ENCODE data around the gene RGMA.
A peak's percentile ranks its signal among the peaks of the same experiment; 100 is the strongest.

Gene RGMA

GRCh38 chr15:93089727-93090305 is 805 bp upstream of the RGMA start:
- peak; percentile 30 for DNase-seq

GRCh38 chr15:93088200-93088980 is 621 bp downstream of the RGMA start:
- DNase-seq, result peak; percentile 59

- peak; percentile 81 for DNase-seq
These were observed 1.2 kb downstream of the RGMA start for GRCh38 chr15:93087825-93088199.

GRCh38 chr15:93086791-93087190 is 2.2 kb downstream of the RGMA start:
- DNase-seq, result no peak

DNA sequence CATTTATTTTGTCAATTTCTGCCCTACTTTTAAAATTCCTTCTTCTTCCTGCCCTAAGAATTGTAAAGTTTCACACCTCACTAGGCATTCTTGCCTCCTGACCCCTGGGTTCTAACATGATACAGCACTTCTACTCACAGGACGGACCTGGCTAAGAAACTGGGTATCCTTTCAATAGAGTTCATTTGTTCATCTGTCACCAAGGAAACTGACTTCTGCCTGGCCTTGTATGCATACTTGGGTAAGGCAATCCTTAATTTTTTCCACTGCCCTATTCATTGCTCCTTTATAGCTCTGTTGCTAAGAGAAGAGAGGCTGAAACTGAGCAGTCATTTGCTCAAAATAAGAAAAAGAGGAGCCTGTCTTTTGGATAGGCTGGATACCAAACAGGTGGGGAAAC is 3.3 kb downstream of the RGMA start:
- no peak for DNase-seq

GRCh38 chr15:93082861-93083260 is 6.2 kb downstream of the RGMA start:
- DNase-seq, result no peak

DNA sequence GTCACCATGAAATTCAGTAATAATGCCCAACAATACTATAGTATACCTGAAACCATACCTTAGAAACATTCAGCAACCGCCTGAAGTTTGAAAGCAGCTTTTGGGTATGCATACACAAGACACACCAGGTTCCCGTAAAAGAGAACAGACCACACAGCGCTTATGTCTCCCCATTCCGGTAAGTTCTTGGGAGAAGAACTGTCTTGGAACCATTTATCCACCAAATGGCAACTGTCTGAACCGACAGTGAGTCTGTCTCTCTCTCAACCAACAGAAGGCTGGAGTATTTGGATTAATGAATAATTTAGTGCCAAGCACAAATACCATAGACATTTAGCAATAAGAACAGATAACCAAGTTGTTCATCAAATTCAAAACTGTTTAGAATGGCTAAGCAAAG is 7.6 kb downstream of the RGMA start:
- no peak for DNase-seq

- no peak for DNase-seq
These were observed 8.6 kb downstream of the RGMA start for GRCh38 chr15:93080451-93080850.

DNA sequence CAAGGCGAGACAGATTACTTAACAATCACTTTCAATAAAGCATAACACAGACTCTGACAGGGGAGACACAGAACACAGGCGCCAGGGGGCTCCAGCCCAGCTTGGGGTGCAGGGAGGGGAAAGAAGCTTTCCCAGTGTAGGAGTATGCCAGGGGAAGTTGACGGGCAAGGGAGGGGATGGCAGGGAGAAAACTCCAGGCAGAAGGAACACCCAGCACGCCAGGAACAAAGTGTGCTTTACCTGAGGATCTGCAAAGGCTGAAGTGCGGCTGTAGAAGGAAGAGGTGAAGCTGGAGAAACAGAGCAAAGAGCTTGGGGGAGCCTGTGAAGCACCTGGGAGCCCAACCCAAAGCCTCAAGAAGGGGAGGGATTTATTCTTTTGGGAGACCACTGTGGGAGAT is 12.1 kb downstream of the RGMA start:
- DNase-seq, result no peak

DNA sequence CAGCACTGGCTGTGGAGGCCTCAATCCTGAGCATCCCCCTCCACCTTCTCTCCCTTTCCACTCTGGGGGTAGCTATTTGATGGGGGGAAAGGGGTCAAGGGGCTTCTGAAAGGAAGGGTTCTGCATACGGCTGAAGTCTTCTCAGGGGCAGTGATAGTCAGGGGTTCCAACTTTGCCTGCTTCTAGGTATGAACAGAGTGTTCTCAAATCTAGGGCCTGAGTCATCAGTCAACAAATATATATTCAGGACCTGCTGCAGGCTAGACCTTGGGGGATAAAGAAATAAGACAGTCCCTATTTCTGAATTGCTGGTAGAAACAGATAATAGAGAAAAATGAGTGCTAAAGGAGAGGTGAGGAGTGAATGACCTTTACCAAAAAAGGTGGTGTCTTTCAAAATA is 12.8 kb downstream of the RGMA start:
- no peak for DNase-seq

GRCh38 chr15:93074599-93074998 is 14.4 kb downstream of the RGMA start:
- no peak for DNase-seq

- peak; percentile 69 for DNase-seq
These were observed 15.5 kb downstream of the RGMA start for GRCh38 chr15:93073465-93073952.

DNA sequence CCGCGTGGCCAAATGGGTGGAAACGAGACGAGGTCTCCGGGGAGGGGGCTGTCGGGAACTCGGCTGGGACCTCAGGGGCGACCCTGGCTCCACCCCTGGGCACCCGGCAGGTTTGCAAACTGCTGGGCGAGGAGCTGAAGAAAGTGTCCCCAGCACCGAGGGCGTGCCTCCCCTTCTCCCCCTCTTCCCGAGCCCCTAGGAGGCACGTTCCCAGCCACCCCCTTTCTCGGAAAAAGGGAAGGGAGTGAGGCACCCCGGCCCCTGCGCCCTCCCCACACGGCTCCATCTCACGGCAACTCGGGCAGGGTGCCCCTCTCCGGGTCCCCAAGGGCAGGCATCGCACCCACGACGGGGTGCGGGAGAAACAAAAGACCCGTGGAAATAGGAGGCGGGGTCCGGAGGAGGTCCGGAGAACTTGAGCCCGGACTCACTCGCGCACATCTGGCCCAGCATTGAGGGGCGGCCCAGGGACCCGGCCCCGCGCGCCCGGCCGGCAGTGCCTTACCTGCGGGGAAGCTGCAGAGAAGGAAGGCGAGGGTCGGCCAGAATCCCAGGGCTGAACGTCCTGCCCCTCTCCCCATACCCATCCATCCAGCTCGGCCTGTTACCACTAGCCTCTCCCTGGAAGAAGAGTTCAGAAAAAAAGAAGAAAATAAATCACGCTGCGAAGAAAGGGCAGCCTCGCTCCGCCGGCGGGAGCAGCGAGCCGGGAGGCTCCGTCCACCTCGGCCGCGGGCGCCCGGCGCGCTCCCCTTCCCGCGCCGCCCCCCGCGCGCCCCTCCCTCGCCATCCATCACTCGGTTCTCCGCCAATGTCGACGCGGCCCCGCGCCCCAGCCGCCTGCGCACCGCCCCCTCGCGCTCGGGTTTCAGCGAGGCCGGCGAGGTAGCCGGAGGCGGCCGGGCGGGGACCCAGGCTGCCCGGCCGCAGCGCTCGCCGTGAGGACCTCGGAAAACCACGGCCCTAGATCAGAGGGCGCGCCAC is 16.3 kb downstream of the RGMA start:
- peak; percentile 78 for DNase-seq

GRCh38 chr15:93072011-93072410 is 17.0 kb downstream of the RGMA start:
- no peak for DNase-seq

DNA sequence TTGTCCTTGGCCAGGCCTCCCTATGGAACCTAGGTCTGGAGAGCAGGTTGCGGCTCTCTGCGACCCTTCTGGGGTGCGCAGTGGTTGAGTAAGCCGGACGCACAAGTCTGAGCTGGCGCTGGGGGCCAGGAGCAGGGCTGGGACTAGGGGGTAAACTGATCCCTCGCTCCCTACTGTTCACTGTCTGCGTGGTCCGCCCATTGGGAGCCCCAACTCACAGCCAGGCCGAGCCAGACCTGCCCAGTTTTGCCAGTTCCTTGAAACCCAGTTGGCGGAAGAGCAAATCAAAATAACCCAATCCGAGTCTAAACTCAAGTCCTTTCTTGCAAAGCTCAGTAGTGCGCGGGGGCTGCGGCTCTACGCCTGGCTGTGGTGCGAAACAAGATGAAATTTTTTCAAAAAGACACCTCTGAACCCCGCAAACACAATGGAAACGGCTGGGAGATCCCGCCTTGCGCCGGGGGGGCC is 17.5 kb downstream of the RGMA start:
- DNase-seq, result no peak

DNA sequence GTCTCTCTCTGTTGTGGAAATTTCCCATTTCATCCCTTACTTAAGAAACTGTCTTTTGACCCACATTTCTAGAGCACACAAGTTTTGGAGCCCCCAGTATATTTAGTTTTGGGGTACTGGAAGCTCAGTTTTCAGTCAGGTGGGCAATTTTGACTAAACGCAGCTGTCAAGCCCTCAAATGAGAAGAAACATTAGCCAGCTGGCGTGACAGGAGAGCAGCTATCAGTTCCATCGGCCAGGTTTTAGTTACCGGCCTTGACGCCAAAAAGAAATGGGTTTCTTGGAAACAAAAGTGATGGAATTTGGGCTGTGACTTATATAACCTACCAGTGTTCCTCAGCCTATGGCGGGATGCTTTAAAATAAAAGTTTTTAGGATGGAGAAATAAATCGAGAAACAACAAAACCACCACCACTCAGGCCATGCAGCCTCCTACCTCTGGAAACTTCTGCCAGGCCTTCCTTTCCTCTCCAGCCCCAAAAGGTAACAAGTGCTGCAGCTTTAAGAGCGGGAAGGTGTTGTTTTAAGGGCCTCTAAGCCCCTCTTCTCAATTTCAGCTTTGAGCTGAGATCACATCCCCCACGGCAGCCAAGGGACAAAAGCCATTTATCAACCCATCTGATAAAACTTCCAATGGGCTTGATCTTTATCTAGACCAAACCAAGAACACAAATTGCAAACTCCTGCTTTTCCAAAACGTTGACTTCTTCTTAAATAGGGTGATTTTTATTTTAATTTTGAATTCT is 18.3 kb downstream of the RGMA start:
- peak; percentile 53 for DNase-seq

GRCh38 chr15:93070132-93070531 is 18.9 kb downstream of the RGMA start:
- no peak for DNase-seq

- DNase-seq, result no peak
These were observed 20.3 kb downstream of the RGMA start for GRCh38 chr15:93068581-93069199.

DNA sequence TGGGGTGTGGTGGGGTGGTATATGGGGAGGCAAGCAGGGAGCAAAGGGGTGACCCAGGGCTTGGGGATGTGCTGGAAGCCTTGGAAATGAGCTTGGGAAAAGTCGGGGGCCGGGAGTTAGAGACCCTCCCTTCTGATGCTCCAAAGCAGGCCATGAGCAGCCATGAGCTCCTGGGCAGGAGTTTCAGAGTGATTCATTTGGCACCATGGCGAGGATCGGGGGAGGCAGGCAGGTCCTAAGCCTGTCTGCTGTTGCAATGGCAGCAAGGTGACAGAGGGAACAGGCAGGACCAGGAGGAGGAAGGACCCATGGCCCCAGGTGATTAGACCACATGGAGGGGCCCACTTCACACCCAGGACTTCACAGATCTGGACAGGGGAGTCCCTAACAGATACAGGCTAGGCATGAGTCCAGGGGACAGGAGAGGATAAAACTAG is 21.3 kb downstream of the RGMA start:
- DNase-seq, result no peak

- no peak for DNase-seq
These were observed 22.0 kb downstream of the RGMA start for GRCh38 chr15:93066834-93067648.

- no peak for DNase-seq
These were observed 22.8 kb downstream of the RGMA start for GRCh38 chr15:93066224-93066681.

All from NCI-H82 (cell line).